22Rv1 (cell line): ENCODE measurements around the gene PCDHGA8.

Experiments
- ZFX ChIP-seq: fragments of 450-650 bp; IDR thresholded peaks from 2 replicates; pipeline ENCODE4 v1.6.1; 2017; ENCODE audit warnings: antibody characterized with exemption, borderline replicate concordance
- TF ChIP-seq, protein P1 (sequence below): fragments of 450-650 bp; IDR thresholded peaks from 2 replicates; pipeline ENCODE4 v1.5.1; 2017; ENCODE audit warnings: mild to moderate bottlenecking

DNA sequence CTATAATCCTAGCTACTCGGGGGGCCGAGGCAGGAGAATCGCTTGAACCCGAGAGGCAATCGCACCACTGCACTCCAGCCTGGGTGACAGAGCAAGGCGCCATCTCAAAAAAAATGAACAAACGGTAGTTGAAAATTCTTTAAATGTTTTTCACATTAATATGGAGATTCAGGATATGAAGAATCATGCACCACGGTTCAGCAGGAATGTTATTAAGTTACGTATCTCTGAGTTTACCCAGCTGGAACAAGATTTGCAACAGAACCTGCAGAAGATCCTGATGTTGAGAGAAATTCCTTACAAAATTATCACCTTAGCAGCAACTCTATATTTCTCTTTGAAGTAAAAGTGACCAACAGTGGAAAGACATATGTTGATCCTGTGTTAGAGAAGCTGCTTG lies 47.9 kb downstream of the PCDHGA8 start:
- TF ChIP-seq, protein P1, sequence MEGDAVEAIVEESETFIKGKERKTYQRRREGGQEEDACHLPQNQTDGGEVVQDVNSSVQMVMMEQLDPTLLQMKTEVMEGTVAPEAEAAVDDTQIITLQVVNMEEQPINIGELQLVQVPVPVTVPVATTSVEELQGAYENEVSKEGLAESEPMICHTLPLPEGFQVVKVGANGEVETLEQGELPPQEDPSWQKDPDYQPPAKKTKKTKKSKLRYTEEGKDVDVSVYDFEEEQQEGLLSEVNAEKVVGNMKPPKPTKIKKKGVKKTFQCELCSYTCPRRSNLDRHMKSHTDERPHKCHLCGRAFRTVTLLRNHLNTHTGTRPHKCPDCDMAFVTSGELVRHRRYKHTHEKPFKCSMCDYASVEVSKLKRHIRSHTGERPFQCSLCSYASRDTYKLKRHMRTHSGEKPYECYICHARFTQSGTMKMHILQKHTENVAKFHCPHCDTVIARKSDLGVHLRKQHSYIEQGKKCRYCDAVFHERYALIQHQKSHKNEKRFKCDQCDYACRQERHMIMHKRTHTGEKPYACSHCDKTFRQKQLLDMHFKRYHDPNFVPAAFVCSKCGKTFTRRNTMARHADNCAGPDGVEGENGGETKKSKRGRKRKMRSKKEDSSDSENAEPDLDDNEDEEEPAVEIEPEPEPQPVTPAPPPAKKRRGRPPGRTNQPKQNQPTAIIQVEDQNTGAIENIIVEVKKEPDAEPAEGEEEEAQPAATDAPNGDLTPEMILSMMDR = no peak
- no peak for TF ChIP-seq ZFX
